PC-9 (cell line): Measurements from ENCODE around the gene ADAMTS7. TPM values are rescaled to one million over a fixed set of nuclear protein-coding genes. Genes with fewer than 3 reads are reported as not detected.
"Not testable (repeated sequence)": the region's sequence is repeated elsewhere in the genome, so short reads cannot be mapped to it uniquely, and the experiment has no call there.

Source experiments
- BruUV-seq: library from RNA; stranded (reverse); fragments of 400-500 nt; replicated peaks from 2 replicates; lab custom pipeline; 2021; lab: Mats Ljungman, UMichigan
- CTCF ChIA-PET: fragments of 300-600 bp; sonication (Branson Sonifier 250); formaldehyde crosslinking; loops from one replicate; lab custom pipeline; 2022; ENCODE audit warnings: antibody characterized with exemption; lab: Charles Lee
- POLR2A ChIA-PET: fragments of 300-600 bp; sonication (Branson Sonifier 250); formaldehyde crosslinking; loops from one replicate; lab custom pipeline; 2022; ENCODE audit warnings: antibody characterized with exemption; ENCODE audit not compliant: unreplicated experiment; lab: Charles Lee
- DNase-seq, 2 experiments: peaks; one replicate each; pipeline versions ENCODE4 v3.0.0 to v3.0.0-alpha.2; 2015 to 2022; ENCODE audit warnings: mixed read lengths in 1 of 2
- H2AFZ ChIP-seq: fragments of 200-600 bp; sonication (generic); 2 replicates; pipeline ENCODE4 v1.8.1; 2017; ENCODE audit warnings: antibody characterized with exemption
- H3F3A ChIP-seq: fragments of 200-600 bp; sonication (generic); 2 replicates; pipeline ENCODE4 v1.8.1; 2017; ENCODE audit warnings: antibody characterized with exemption, mild to moderate bottlenecking, low read depth; ENCODE audit not compliant: insufficient read depth
- H3K27ac ChIP-seq: fragments of 200-600 bp; sonication (generic); 2 replicates; pipeline ENCODE4 v1.6.1; 2016; ENCODE audit warnings: mixed run types
- H3K27me3 ChIP-seq: fragments of 200-600 bp; sonication (generic); 2 replicates; pipeline ENCODE4 v1.6.1; 2016; ENCODE audit warnings: low read depth, mixed run types; ENCODE audit not compliant: insufficient read depth
- H3K36me3 ChIP-seq: fragments of 200-600 bp; sonication (generic); 2 replicates; pipeline ENCODE4 v1.6.1; 2016; ENCODE audit warnings: low read depth, mixed run types
- H3K4me1 ChIP-seq: fragments of 200-600 bp; sonication (generic); replicated peaks from 2 replicates; pipeline ENCODE4 v1.6.1; 2016; ENCODE audit warnings: mixed run types; ENCODE audit not compliant: insufficient read depth
- H3K4me2 ChIP-seq: fragments of 200-600 bp; sonication (generic); 2 replicates; pipeline ENCODE4 v1.6.1; 2017; ENCODE audit warnings: mixed run types
- H3K4me3 ChIP-seq: fragments of 200-600 bp; sonication (generic); 2 replicates; pipeline ENCODE4 v1.6.1; 2016; ENCODE audit warnings: mixed run types
- H3K79me2 ChIP-seq: fragments of 200-600 bp; sonication (generic); 2 replicates; pipeline ENCODE4 v1.6.1; 2017; ENCODE audit warnings: low read depth, mixed run types
- H3K9me2 ChIP-seq: fragments of 200-600 bp; sonication (generic); 2 replicates; pipeline ENCODE4 v1.8.1; 2017; ENCODE audit warnings: mild to moderate bottlenecking; ENCODE audit not compliant: insufficient read depth
- H3K9me3 ChIP-seq: fragments of 200-600 bp; sonication (generic); 2 replicates; pipeline ENCODE4 v1.8.1; 2016; ENCODE audit warnings: low read depth; ENCODE audit not compliant: insufficient read depth
- H4K20me1 ChIP-seq: fragments of 200-600 bp; sonication (generic); 2 replicates; pipeline ENCODE4 v1.8.1; 2017; ENCODE audit not compliant: insufficient read depth
- CTCF ChIP-seq: fragments of 200-600 bp; sonication (generic); conservative IDR thresholded peaks from 2 replicates; pipeline ENCODE4 v1.6.1; 2017; ENCODE audit warnings: mixed run types, antibody characterized with exemption, mild to moderate bottlenecking, moderate library complexity
- EZH2 ChIP-seq: fragments of 200-600 bp; sonication (generic); IDR thresholded peaks from 2 replicates; pipeline ENCODE4 v1.8.0; 2017; ENCODE audit warnings: antibody characterized with exemption, low read depth
- intact Hi-C: fragments of 100-400 bp; cut with micrococcal nuclease; formaldehyde crosslinking; loops from one replicate; pipeline ENCODE4 v1.10.0; 2022; ENCODE audit not compliant: unreplicated experiment
- total RNA-seq: library from RNA; stranded (reverse); gene quantifications from 2 replicates; pipeline ENCODE4 v1.2.3, GENCODE V29; 2021

Gene ADAMTS7
- total RNA-seq, 1 experiment from 2014 or later = 1.3 TPM

DNA sequence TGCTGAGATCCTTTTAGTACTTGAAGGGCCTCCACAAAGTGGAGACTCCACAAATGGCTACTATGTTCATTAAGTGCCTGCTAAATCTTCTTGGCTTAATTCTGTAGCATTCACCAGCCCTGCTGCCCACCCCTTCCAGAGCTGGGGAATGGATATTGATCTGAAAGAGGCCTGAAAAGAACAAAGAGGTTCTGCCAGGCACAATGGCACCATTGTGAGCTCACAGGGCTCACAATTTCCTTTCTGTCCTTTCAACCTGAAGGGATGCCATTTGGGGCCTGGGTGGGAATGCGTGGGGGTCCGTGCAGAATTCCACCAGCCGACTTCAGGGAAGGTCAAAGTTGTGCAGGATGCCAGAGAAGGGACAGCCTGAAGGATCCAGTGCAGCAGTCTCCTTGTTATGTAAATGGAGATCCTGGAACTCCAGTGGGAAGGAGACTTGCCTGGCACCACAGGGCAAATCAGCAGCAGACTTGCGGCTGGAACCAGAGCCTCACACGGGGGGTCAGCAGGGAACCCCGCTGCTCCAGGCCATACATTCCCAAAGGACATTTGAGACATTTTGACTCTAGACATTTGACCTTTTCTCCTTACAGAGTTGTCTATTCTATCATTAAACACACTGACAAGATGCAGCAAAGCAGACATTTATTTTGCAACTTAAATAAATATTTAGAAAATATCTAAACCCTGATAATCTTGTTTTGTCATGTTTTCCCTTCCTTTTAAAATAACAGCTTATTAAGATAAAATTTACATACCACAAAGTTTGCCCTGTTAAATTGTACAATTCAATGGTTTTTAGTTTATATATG, 39.9 kb upstream of the ADAMTS7 start:
- Histone ChIP-seq H3K36me3 (no peaks in the 10 kb centered on the region), H4K20me1 (no peaks in the 10 kb centered on the region), H3K79me2 (no peaks in the 10 kb centered on the region), H3K27me3 (no peaks in the 10 kb centered on the region), H3K4me2 (no peak overlapping the region), H3K27ac (no peak overlapping the region), H2AFZ (no peak overlapping the region), H3F3A (no peaks in the 10 kb centered on the region), H3K4me1 (no peaks in the 10 kb centered on the region), H3K9me3 (no peaks in the 10 kb centered on the region; the same call in 1 of the 2 replicates), H3K9me2 (no peaks in the 10 kb centered on the region), H3K4me3 (no peak overlapping the region)
- TF ChIP-seq CTCF = no peak
- TF ChIP-seq EZH2 = no peak
- ChIA-PET POLR2A (no interaction called here), CTCF (no interaction called here)
- DNase-seq = no peak
- BruUV-seq = no TSS peak
- intact Hi-C loops = no loop called here

GRCh38 chr15:78850352-78850751, 39.1 kb upstream of the ADAMTS7 start:
- no peaks in the 10 kb centered on the region for H4K20me1 ChIP-seq
- no peaks in the 10 kb centered on the region; the same call in 1 of the 2 replicates for H3K9me3 ChIP-seq
- DNase-seq = no peak
- H3F3A ChIP-seq = no peaks in the 10 kb centered on the region
- H3K4me1 ChIP-seq = no peaks in the 10 kb centered on the region
- POLR2A ChIA-PET = interaction anchor here (0.6 kb wide), 1 partner anchor 22 kb away, joined by 17 read pairs; the partner anchor contains the start of gene MORF4L1
- no peaks in the 10 kb centered on the region for H3K36me3 ChIP-seq
- H3K4me3 ChIP-seq = no peak overlapping the region
- H3K27me3 ChIP-seq = no peaks in the 10 kb centered on the region
- H3K4me2 ChIP-seq = no peak overlapping the region
- H2AFZ ChIP-seq = no peak overlapping the region
- CTCF ChIA-PET = no interaction called here
- H3K9me2 ChIP-seq = no peaks in the 10 kb centered on the region
- intact Hi-C loops = no loop called here
- no peak for TF ChIP-seq EZH2
- TF ChIP-seq CTCF = no peak
- H3K27ac ChIP-seq = no peak overlapping the region
- no peaks in the 10 kb centered on the region for H3K79me2 ChIP-seq
- no TSS peak for BruUV-seq

DNA sequence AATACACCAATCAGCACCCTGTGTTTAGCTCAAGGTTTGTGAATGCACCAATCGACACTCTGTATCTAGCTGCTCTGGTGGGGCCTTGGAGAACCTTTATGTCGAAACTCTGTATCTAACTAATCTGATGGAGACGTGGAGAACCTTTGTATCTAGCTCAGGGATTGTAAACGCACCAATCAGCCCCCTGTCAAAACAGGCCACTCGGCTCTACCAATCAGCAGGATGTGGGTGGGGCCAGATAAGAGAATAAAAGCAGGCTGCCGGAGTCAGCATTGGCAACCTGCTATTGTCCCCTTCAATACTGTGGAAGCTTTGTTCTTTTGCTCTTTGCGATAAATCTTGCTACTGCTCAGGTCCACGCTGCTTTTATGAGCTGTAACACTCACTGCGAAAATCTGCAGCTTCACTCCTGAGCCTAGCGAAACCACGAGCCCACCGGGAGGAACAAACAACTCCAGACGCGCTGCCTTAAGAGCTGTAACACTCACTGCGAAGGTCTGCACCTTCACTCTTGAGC, 36.2 kb upstream of the ADAMTS7 start:
- intact Hi-C loops, CTCF ChIA-PET, H3K4me1 ChIP-seq, H3K27me3 ChIP-seq, H2AFZ ChIP-seq, POLR2A ChIA-PET, H3K27ac ChIP-seq, H3K79me2 ChIP-seq, BruUV-seq, H3K9me3 ChIP-seq, H3F3A ChIP-seq, H3K4me2 ChIP-seq, DNase-seq, H4K20me1 ChIP-seq, H3K9me2 ChIP-seq, H3K4me3 ChIP-seq, H3K36me3 ChIP-seq: not testable (repeated sequence)

- BruUV-seq, POLR2A ChIA-PET, H4K20me1 ChIP-seq, H3K4me2 ChIP-seq, H3K9me3 ChIP-seq, H3K27me3 ChIP-seq, H3K36me3 ChIP-seq, CTCF ChIA-PET, DNase-seq, intact Hi-C loops, H3K9me2 ChIP-seq, H3F3A ChIP-seq, H3K27ac ChIP-seq, H3K4me1 ChIP-seq, H3K4me3 ChIP-seq, H3K79me2 ChIP-seq, H2AFZ ChIP-seq: not testable (repeated sequence)
Observed at GRCh38 chr15:78846906-78847305, 35.6 kb upstream of the ADAMTS7 start.
